KOPT-K1 (cell line): ENCODE results near the gene TMEM108.
"Not testable (repeated sequence)": the region's sequence is repeated elsewhere in the genome, so short reads cannot be mapped to it uniquely, and the experiment has no call there.

Source experiments
- H3K27ac ChIP-seq: fragments of 200-600 bp; sonication (generic); 2 replicates; pipeline ENCODE4 v1.5.1; 2016; ENCODE audit warnings: antibody characterized with exemption, mild to moderate bottlenecking, low read depth, low read length; ENCODE audit not compliant: poor library complexity, severe bottlenecking
- H3K36me3 ChIP-seq: fragments of 200-600 bp; sonication (generic); 2 replicates; pipeline ENCODE4 v1.5.1; 2017; ENCODE audit warnings: antibody characterized with exemption, mild to moderate bottlenecking, low read length, moderate library complexity; ENCODE audit not compliant: insufficient read depth
- H3K9me3 ChIP-seq: fragments of 200-600 bp; sonication (generic); 2 replicates; pipeline ENCODE4 v1.5.1; 2017; ENCODE audit warnings: antibody characterized with exemption, low read length, mild to moderate bottlenecking; ENCODE audit not compliant: insufficient read depth, poor library complexity, severe bottlenecking

Gene TMEM108

GRCh38 chr3:133038089-133038730, at the start of gene TMEM108:
Gene TMEM108, plus strand, starts transcription at chr3:133038391.
- H3K27ac ChIP-seq: no peak within 1 kb of the TSS
- no peaks in the 10 kb centered on the region for H3K9me3 ChIP-seq
- no peaks in the 10 kb centered on the region for H3K36me3 ChIP-seq

GRCh38 chr3:132995971-132996370, 42.2 kb upstream of the TMEM108 start:
- H3K36me3 ChIP-seq: no peaks in the 10 kb centered on the region
- no peak overlapping the region for H3K27ac ChIP-seq
- no peaks in the 10 kb centered on the region for H3K9me3 ChIP-seq

- H3K27ac ChIP-seq: no peak overlapping the region
- no peaks in the 10 kb centered on the region for H3K36me3 ChIP-seq
- no peaks in the 10 kb centered on the region for H3K9me3 ChIP-seq
Observed at GRCh38 chr3:132997404-132998185, 40.6 kb upstream of the TMEM108 start.

- not testable (repeated sequence) for H3K27ac ChIP-seq, H3K9me3 ChIP-seq, H3K36me3 ChIP-seq
Observed at GRCh38 chr3:133005032-133005431, 33.2 kb upstream of the TMEM108 start.

GRCh38 chr3:133007601-133008000, 30.6 kb upstream of the TMEM108 start:
- Histone ChIP-seq H3K9me3 (peaks cover 14% of the 10 kb centered on the region), H3K36me3 (no peaks in the 10 kb centered on the region), H3K27ac (no peak overlapping the region)

GRCh38 chr3:133014325-133014724, 23.9 kb upstream of the TMEM108 start:
- H3K27ac ChIP-seq: no peak overlapping the region
- H3K9me3 ChIP-seq: peaks cover 14% of the 10 kb centered on the region
- H3K36me3 ChIP-seq: no peaks in the 10 kb centered on the region

- not testable (repeated sequence) for H3K27ac ChIP-seq, H3K36me3 ChIP-seq
- H3K9me3 ChIP-seq: peaks cover 14% of the 10 kb centered on the region
Observed at GRCh38 chr3:133015573-133015972, 22.6 kb upstream of the TMEM108 start.

GRCh38 chr3:133016838-133017309, 21.3 kb upstream of the TMEM108 start:
- peaks cover 3% of the 10 kb centered on the region for H3K9me3 ChIP-seq
- H3K36me3 ChIP-seq: no peaks in the 10 kb centered on the region
- no peak overlapping the region for H3K27ac ChIP-seq

- no peaks in the 10 kb centered on the region for H3K9me3 ChIP-seq
- no peaks in the 10 kb centered on the region for H3K36me3 ChIP-seq
- H3K27ac ChIP-seq: no peak overlapping the region
Observed at GRCh38 chr3:133018921-133019320, 19.3 kb upstream of the TMEM108 start.

GRCh38 chr3:133021206-133021605, 17.0 kb upstream of the TMEM108 start:
- Histone ChIP-seq H3K9me3 (no peaks in the 10 kb centered on the region), H3K36me3 (no peaks in the 10 kb centered on the region), H3K27ac (no peak overlapping the region)

GRCh38 chr3:133023362-133023761, 14.8 kb upstream of the TMEM108 start:
- no peaks in the 10 kb centered on the region for H3K36me3 ChIP-seq
- H3K27ac ChIP-seq: no peak overlapping the region
- H3K9me3 ChIP-seq: no peaks in the 10 kb centered on the region

- no peaks in the 10 kb centered on the region for H3K9me3 ChIP-seq
- no peak overlapping the region for H3K27ac ChIP-seq
- H3K36me3 ChIP-seq: no peaks in the 10 kb centered on the region
Observed at GRCh38 chr3:133025546-133025945, 12.6 kb upstream of the TMEM108 start.

- H3K9me3 ChIP-seq: no peaks in the 10 kb centered on the region
- no peak overlapping the region for H3K27ac ChIP-seq
- H3K36me3 ChIP-seq: no peaks in the 10 kb centered on the region
Observed at GRCh38 chr3:133032301-133032700, 5.9 kb upstream of the TMEM108 start.

- no peaks in the 10 kb centered on the region for H3K36me3 ChIP-seq
- no peaks in the 10 kb centered on the region for H3K9me3 ChIP-seq
- H3K27ac ChIP-seq: no peak overlapping the region
Observed at GRCh38 chr3:133037436-133037835, 755 bp upstream of the TMEM108 start.

GRCh38 chr3:133038731-133039375, 662 bp downstream of the TMEM108 start:
- Histone ChIP-seq H3K9me3 (no peaks in the 10 kb centered on the region), H3K36me3 (no peaks in the 10 kb centered on the region), H3K27ac (no peak overlapping the region)
